GM12878 (cell line): ENCODE data around the gene DGKE. TPM values are rescaled to one million over a fixed set of nuclear protein-coding genes. Genes with fewer than 3 reads are reported as not detected.

ENCODE experiments used
- BMI1 ChIP-seq: fragments of 450-650 bp; IDR thresholded peaks from 2 replicates; pipeline ENCODE4 v1.6.1; 2016; ENCODE audit warnings: mild to moderate bottlenecking, moderate library complexity, borderline replicate concordance
- BRCA1 ChIP-seq: IDR thresholded peaks from 2 replicates; pipeline ENCODE4 v1.6.1; 2011; ENCODE audit warnings: low read depth, low read length, improper control_type of control experiment
- CBFB ChIP-seq: IDR thresholded peaks from 2 replicates; pipeline ENCODE4 v1.6.1; 2016; ENCODE audit warnings: antibody characterized with exemption, low read depth
- CHD2 ChIP-seq: IDR thresholded peaks from 2 replicates; pipeline ENCODE4 v1.6.1; 2011; ENCODE audit warnings: low read depth, low read length, improper control_type of control experiment, borderline replicate concordance
- CREM ChIP-seq: IDR thresholded peaks from 2 replicates; pipeline ENCODE4 v1.6.1; 2014; ENCODE audit warnings: antibody characterized with exemption, low read depth
- DPF2 ChIP-seq: fragments of 450-650 bp; IDR thresholded peaks from 2 replicates; pipeline ENCODE4 v1.6.1; 2017; ENCODE audit warnings: mild to moderate bottlenecking
- EGR1 ChIP-seq, 2 experiments: IDR thresholded peaks; 1 replicate in 1 of 2; 2 replicates in 1 of 2; pipeline ENCODE4 v1.6.1; 2011 to 2012; ENCODE audit warnings: low read depth in 2 of 2, low read length in 2 of 2, borderline replicate concordance in 1 of 2, mild to moderate bottlenecking in 1 of 2, moderate library complexity in 1 of 2
- EP300 ChIP-seq, 2 experiments: fragments of 150-350 bp in 1 of 2; IDR thresholded peaks; 2 replicates each; pipeline ENCODE4 v1.6.1; 2011 to 2012; ENCODE audit warnings: low read depth in 2 of 2, low read length in 2 of 2, borderline replicate concordance in 1 of 2, improper control_type of control experiment in 1 of 2, inconsistent platforms in 1 of 2; ENCODE audit not compliant: control insufficient read depth in 1 of 2
- FOS ChIP-seq: IDR thresholded peaks from 3 replicates; pipeline ENCODE4 v1.6.1; 2011; ENCODE audit warnings: borderline replicate concordance; ENCODE audit not compliant: insufficient read length; ENCODE audit errors: extremely low read depth
- KDM1A ChIP-seq: fragments of 200-600 bp; sonication (generic); IDR thresholded peaks from 2 replicates; pipeline ENCODE4 v1.6.1; 2016; ENCODE audit warnings: borderline replicate concordance
- MXI1 ChIP-seq: fragments of 150-350 bp; IDR thresholded peaks from 2 replicates; pipeline ENCODE4 v1.6.1; 2011; ENCODE audit warnings: low read depth, mild to moderate bottlenecking, inconsistent platforms, low read length, improper control_type of control experiment
- NFXL1 ChIP-seq: fragments of 450-650 bp; IDR thresholded peaks from 2 replicates; pipeline ENCODE4 v1.6.1; 2017; ENCODE audit warnings: antibody characterized with exemption, mild to moderate bottlenecking, borderline replicate concordance
- NR2C1 ChIP-seq: fragments of 450-650 bp; IDR thresholded peaks from 2 replicates; pipeline ENCODE4 v1.6.1; 2017; ENCODE audit warnings: antibody characterized with exemption, mild to moderate bottlenecking, moderate library complexity
- NR2C2 ChIP-seq: IDR thresholded peaks from 2 replicates; pipeline ENCODE4 v1.6.1; 2011; ENCODE audit warnings: borderline replicate concordance, low read depth; ENCODE audit not compliant: control insufficient read depth, insufficient read length
- PBX3 ChIP-seq: IDR thresholded peaks from 2 replicates; pipeline ENCODE4 v1.6.1; 2011; ENCODE audit warnings: mild to moderate bottlenecking, low read depth, low read length, moderate library complexity; ENCODE audit not compliant: insufficient replicate concordance
- PML ChIP-seq: IDR thresholded peaks from 2 replicates; pipeline ENCODE4 v1.6.1; 2012; ENCODE audit warnings: low read length, inconsistent platforms
- POLR2AphosphoS5 ChIP-seq: IDR thresholded peaks from 2 replicates; pipeline ENCODE4 v1.6.1; 2011; ENCODE audit warnings: mild to moderate bottlenecking, low read length, inconsistent platforms
- REST ChIP-seq: IDR thresholded peaks from 2 replicates; pipeline ENCODE4 v1.6.1; 2012; ENCODE audit warnings: mild to moderate bottlenecking, low read depth, low read length
- RFX5 ChIP-seq: IDR thresholded peaks from 2 replicates; pipeline ENCODE4 v1.6.1; 2011; ENCODE audit warnings: low read depth, low read length, improper control_type of control experiment
- RUNX3 ChIP-seq: IDR thresholded peaks from 2 replicates; pipeline ENCODE4 v1.6.1; 2012; ENCODE audit warnings: low read length, inconsistent platforms
- SIN3A ChIP-seq: IDR thresholded peaks from 2 replicates; pipeline ENCODE4 v1.6.1; 2012; ENCODE audit warnings: low read depth, low read length, improper control_type of control experiment
- SREBF2 ChIP-seq: IDR thresholded peaks from 2 replicates; pipeline ENCODE4 v1.6.1; 2012; ENCODE audit warnings: mild to moderate bottlenecking, low read length
- TAF1 ChIP-seq: IDR thresholded peaks from 2 replicates; pipeline ENCODE4 v1.6.1; 2011; ENCODE audit warnings: mild to moderate bottlenecking, low read depth, low read length, borderline replicate concordance
- TBL1XR1 ChIP-seq: IDR thresholded peaks from 2 replicates; pipeline ENCODE4 v1.6.1; 2012; ENCODE audit warnings: low read depth, low read length, improper control_type of control experiment
- TCF12 ChIP-seq: IDR thresholded peaks from 2 replicates; pipeline ENCODE4 v1.6.1; 2011; ENCODE audit warnings: low read depth, mild to moderate bottlenecking, low read length
- polyA plus RNA-seq, 11 experiments: library from polyadenylated mRNA; depleted of rRNA in 4 of 11; unstranded in 6 of 11; stranded (reverse) in 5 of 11; fragments of >200 nt; fragmentation: Nextera tagmentation in 4 of 11; fragmentation: Illumina TruSeq in 1 of 11; extraction: Ambion mirVana in 4 of 11; extraction: Trizol in 1 of 11; gene quantifications; 1 replicate in 1 of 11; 2 replicates in 10 of 11; pipeline versions ENCODE4 v1.2.1 to v1.2.3, GENCODE V29; 2011 to 2016; ENCODE audit warnings: inconsistent platforms in 2 of 11, missing spikeins in 2 of 11, low read depth in 1 of 11
- total RNA-seq, 4 experiments: library from RNA; depleted of rRNA in 3 of 4; stranded (reverse); fragments of >200 nt in 3 of 4; fragmentation: Illumina TruSeq in 1 of 4; extraction: Trizol in 1 of 4; gene quantifications; 2 replicates each; pipeline versions ENCODE4 v1.2.1 to v1.2.3, GENCODE V29; 2013 to 2021

Gene DGKE
- total and polyA plus RNA-seq, 10 of the 15 experiments (the other 5 are each of a cell fraction or from before 2014, with no cell fraction given), result 2.8 to 18.0 (median 11.6) TPM

GRCh38 chr17:56913867-56914580 lies 80.1 kb downstream of the DGKE start, which contains the start of gene TRIM25 (continued):
- TF ChIP-seq REST, result no peak
- TF ChIP-seq SIN3A, result no peak
- no peak for TF ChIP-seq SREBF2
- peak; percentile 98 for TF ChIP-seq POLR2AphosphoS5
- TF ChIP-seq CREM, result no peak
- no peak for TF ChIP-seq NR2C2
- TF ChIP-seq CHD2, result peak; percentile 72
- TF ChIP-seq EGR1 (IDR thresholded peaks at IDR 0.05; ENCODE audit: borderline replicate concordance in 1 of 2, low read depth in 2 of 2, low read length in 2 of 2), result peak in 1 of 2 experiments; percentile 53; a peak in 1 of 3 replicates
- TF ChIP-seq NR2C1, result no peak
- TF ChIP-seq EP300 (IDR thresholded peaks at IDR 0.05; ENCODE audit: borderline replicate concordance in 1 of 2, control insufficient read depth in 1 of 2, low read depth in 2 of 2, low read length in 2 of 2), result 0 out of 4 replicates have a peak, but pooled peaks of 1 of the 2 experiments have one; percentile 16
- TF ChIP-seq TCF12, result peak; percentile 84; the same call in 1 of the 2 replicates
- no peak for TF ChIP-seq KDM1A
- no peak for TF ChIP-seq RFX5
- peak; percentile 35; the same call in 1 of the 2 replicates for TF ChIP-seq RUNX3
- TF ChIP-seq CBFB, result peak; percentile 65
- no peak for TF ChIP-seq PBX3
- peak; percentile 81 for TF ChIP-seq DPF2
- peak; percentile 93 for TF ChIP-seq PML
- TF ChIP-seq BRCA1, result no peak
- no peak for TF ChIP-seq TBL1XR1
- peak; percentile 91 for TF ChIP-seq TAF1
- 0 out of 2 replicates have a peak, but pooled peaks have one; percentile 23 for TF ChIP-seq BMI1
- TF ChIP-seq FOS, result no peak
- TF ChIP-seq NFXL1, result no peak
- TF ChIP-seq MXI1, result no peak; the same call in 1 of the 2 replicates
